Cardiac septum (tissue), 1 donor: ENCODE measurements around the gene MTSS2. TPM values are rescaled to one million over a fixed set of nuclear protein-coding genes. Genes with fewer than 3 reads are reported as not detected.
"Not testable (repeated sequence)": the region's sequence is repeated elsewhere in the genome, so short reads cannot be mapped to it uniquely, and the experiment has no call there.

Experiments used
- DNase-seq: peaks from one replicate; pipeline ENCODE4 v3.0.0-alpha.2; 2020; ENCODE audit warnings: low spot score
- intact Hi-C: fragments of 100-400 bp; cut with DNase I; formaldehyde crosslinking; loops from one replicate; pipeline ENCODE4 v1.14.0; 2022
- total RNA-seq: library from RNA; stranded (reverse); fragmentation: NEBNext Ultra II Directional; extraction: Animal tissue kit (Norgen Biotek cat#: 25700); gene quantifications from one replicate; pipeline ENCODE4 v1.2.1, GENCODE V29; 2021
- donor health status: DM: no; HTN: no; CAD: no.

Gene MTSS2
- total RNA-seq, 1 donor from 2014 or later: 63.4 TPM

DNA sequence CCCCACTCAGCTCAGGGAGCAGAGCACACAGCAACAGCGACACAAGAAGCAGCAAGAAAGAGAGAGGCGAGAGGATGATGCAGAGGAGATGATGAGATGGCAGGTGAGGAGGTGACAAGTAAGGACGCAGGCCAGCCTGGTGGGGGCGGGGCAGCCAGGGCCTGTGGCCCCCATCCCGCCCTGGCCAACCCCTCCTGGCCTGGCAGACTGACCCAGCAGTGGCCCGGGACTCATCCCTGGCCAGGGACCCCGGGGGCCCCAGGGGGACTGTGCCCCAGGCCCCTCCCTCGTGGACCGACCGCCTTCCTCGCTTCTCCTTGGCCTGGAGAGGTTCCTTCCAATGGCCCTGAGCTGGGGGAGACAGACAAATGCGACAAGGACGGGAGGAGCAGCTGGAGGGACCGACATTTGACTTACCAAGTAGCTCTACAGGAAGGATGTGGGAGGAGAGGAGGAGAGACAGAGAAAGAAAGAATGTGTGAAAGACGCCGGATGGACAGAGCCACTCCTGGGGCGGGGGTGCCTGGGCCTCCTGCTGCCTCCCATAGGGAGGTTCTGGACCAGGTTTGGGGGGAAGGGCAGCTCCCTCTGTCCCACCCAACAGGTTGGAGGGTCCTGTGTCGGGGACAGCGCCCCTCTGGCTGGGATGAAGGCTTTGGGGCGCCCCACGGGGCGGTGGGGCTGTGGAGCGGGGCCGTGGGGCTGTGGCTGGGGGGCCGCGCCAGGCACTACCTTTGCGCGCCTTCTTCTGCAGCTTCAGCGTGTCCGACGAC, 6.8 kb downstream of the MTSS2 start:
- intact Hi-C loops: no loop called here
- no peak for DNase-seq

GRCh38 chr16:70678121-70678897, 7.5 kb downstream of the MTSS2 start:
- DNase-seq: no peak
- intact Hi-C loops: no loop called here

DNA sequence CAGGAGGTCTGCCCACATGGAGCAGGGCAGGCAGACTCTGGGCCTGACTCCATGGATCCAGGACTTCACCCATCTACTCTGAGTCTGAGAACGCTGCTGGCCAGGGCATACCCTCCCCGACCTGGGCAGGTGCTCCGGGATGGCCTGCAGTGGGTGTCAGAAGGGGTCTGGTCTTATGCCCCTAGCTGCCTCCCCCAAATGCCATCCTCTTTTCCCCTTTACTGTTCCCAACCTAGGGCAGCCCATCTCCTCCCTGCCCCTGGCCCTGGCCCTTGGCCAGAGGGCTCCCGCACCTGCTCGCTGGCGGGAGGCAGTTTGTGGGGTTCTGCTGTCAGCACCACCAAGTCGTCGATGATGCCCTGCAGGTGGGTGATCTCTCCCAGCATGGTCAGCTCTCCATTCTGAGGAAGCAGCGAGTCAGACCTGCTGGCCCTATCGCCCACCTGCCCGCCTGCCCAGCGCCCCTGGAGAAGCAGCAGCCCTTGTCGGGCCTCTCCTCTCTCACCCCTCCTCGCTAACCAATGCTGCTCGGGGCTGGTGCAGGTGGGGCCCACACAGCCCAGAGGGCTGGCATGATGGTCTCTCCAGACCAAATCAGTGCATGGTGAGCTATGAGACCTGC, 8.2 kb downstream of the MTSS2 start:
- no peak for DNase-seq
- intact Hi-C loops: no loop called here

DNA sequence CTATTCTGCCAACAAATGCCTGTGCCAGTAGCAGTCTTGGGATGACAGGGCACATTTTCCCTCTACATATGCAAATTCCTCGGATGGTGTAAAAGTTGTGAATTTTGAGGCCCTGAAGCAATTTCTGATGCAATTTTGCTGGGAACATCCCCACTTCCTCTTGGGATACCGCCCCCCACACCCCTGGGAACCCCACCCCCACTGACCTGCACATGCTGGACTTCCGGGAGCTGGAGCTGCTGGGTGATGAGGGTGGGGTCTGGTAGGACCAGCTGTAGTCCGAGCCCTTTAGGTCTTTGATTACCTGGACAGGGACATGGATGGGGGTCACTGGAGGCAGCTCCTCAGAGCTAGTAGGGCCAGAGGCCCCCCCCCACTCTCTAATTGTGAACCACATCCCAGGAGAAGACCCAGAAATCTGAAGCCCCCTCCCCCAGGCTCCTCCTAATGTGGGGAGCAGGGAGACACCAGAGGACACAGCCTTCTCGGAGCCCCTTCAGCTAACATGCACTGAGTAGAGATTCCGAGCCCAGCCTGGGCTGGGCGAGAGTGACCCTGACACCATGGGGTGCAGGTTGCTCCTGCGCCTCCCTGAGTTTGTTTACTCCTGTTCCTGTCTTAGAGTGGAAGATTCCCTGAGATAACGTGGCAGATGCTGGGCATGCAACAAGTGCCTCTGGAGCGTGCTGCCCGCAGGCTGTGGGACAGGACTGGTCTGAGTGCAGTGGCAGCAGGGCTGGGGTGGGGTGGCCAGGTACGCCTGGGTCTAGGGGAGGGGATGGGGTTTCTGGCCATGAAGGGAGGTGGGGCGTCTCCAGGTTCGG, 9.0 kb downstream of the MTSS2 start:
- DNase-seq: no peak
- intact Hi-C loops: no loop called here

DNA sequence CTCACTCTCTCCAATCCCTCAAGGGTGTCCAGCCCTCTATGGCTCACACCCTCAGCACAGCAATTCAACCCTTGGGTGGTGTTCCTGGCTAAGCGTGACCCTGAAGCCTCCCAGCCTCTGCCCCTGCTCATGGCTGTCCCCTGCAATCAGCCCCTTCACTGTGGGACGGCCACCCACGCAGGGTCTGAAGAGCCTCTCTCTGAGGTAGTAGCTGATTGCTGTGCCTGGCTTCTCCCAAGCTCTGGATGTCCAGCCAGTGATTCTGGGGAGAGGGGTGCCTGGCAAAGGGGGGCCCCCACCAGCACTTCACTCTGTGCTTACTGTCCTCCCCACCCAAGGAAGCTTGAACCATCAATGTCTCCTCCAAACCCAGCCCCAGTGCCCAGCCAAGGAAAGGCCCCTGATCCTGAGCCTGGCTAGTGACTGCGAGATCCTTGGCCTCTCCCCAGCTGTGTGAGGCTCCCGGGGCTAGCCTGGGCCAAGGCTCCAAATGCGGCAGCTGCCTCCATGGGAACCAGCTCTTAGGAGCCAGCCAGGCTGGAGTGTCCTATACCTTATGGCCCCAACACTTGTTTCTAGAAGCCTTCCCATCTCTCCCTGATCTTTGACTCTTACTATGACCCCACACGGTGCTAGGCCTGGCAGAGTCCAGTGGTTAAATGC, 9.9 kb downstream of the MTSS2 start:
- intact Hi-C loops: no loop called here
- no peak for DNase-seq

DNA sequence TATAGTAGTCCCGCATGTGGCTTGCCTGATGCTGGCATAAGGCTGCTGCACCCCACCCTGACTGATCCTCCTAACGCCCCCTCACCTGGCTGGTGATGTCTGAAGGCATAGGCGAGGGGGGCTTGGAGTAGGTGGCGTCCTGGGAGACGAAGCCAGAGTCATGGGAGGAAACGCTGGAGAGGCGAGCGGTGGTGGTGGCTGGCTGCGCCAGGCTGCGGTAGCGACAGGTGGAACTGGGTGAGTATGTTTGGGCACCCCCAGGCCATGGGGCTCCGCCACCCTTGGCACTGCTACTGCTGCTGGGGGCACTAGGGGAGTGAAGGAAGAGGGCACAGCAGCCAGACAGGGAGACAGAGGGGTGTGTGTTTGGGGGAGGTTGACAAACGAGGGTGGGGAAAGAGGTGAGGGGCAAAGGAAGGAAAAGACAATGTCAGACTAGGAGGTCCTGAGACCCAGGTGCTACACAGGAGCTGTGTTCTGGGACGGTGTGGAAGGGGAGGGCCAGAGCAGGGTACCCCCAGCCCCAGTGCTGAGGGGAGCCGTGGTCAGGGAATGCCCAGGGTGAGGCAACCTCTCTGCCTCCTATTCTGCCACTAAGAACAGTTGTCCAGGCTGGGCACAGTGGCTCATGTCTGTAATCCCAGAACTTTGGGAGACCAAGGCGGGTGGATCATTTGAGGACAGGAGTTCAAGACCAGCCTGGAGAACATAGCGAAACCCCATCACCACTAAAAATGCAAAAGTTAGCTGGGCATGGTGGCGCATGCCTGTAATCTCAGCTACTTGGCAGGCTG, 11.4 kb downstream of the MTSS2 start:
- no peak for DNase-seq
- intact Hi-C loops: no loop called here

GRCh38 chr16:70670938-70671337, 14.9 kb downstream of the MTSS2 start:
- DNase-seq: not testable (repeated sequence)

GRCh38 chr16:70670175-70670574, 15.7 kb downstream of the MTSS2 start:
- intact Hi-C loops: no loop called here
- no peak for DNase-seq

More at GRCh38 chr16:70670938-70671337, 14.9 kb downstream of the MTSS2 start:
- intact Hi-C loops: not testable (repeated sequence)

DNA sequence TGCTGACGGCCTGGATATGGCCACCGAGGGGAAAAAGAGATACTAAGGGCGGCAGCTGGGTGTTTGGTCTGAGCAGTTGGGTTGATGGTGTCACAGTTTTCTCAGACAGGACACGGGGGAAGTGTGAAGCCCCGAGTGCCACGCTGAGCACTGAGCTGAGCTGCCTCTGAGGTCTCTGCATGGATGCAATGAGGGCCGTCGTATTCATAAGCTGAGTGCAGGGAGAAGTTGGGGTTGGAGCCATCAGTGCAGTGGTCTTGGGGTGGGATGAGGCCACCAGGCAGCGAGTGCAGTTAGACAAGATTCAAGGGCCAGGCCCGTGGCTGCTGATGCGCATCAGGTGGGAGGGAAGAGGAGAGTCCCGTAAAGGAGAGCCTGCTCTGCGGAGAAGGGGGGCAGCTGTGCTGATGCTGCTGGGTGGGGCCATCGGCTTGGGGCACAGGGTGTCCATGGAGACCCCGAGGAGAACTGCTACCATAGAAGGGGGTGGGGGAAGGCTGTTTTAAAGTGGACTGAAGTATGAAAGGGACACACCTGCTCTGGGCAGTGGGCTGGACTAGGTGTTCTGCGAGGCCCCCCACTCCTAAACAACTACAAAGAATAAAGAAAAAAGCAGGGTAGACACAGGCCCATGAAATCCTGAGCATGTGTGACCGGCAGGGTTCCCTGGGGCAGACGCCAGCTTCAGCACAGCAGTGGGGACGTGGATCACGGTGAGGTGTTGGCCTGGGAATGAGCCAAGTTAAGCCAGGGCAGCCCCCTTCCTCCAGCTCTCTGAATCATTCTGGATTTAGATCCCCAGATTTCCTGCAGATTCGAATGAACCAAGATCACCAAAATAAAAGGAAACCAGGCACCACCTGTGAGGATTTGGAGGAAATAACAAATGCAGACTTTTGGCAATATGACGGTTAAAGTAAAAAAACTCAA, 19.8 kb downstream of the MTSS2 start:
- no peak for DNase-seq
- intact Hi-C loops: no loop called here

GRCh38 chr16:70665113-70665694, 20.6 kb downstream of the MTSS2 start:
- intact Hi-C loops: no loop called here
- DNase-seq: no peak

GRCh38 chr16:70664325-70665112, 21.3 kb downstream of the MTSS2 start:
- intact Hi-C loops: no loop called here

GRCh38 chr16:70663524-70664324, 22.1 kb downstream of the MTSS2 start:
- no peak for DNase-seq
- intact Hi-C loops: no loop called here

More at GRCh38 chr16:70664325-70665112, 21.3 kb downstream of the MTSS2 start:
- no peak for DNase-seq

DNA sequence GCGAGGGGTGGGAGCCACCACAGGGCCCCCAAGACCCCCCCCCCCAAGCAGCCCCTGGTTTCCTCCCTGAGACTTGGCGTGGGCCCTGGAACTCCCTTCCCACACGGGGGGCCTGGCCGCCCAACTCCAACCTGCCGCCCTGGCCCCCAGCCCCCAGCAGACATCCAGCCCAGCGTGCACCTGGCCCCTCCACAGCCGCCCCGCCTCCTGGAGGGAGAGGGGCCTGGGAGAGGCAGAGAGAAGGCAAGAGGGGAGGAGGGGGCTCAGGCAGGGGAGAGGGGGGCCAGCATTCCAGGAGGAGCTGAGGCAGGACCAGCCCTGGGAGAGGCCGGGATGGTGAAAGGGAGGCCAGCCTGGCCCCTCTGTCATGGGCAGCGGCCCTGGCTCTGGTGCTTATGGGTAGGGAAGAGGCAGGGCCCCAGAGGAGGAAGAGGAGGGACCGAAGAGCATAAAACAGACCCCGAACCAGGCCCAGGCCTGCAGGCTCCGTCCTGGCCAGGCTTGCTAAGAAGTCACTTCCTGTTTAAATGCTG, 22.8 kb downstream of the MTSS2 start:
- intact Hi-C loops: no loop called here
- DNase-seq: no peak

GRCh38 chr16:70661918-70662641, 23.8 kb downstream of the MTSS2 start:
- no peak for DNase-seq
- intact Hi-C loops: no loop called here

DNA sequence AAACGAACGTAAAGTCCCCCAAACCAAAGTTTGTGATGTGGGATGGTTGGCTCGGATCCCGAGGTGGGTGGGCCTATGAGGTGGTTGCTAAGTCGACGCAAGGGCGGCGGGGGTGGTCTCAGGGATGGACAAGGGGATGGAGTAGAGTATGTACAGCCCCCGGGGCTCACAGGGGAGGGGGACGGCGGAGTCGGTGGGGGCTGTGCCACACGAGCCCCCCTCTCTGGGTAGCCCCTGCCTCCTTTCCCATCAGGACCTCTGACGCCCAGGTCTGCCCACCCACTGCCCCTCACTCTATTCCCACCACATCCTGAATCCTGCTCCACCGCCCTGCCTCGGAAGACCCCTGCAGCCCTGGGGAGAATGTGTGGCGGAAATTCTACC, 24.3 kb downstream of the MTSS2 start:
- intact Hi-C loops: no loop called here
- no peak for DNase-seq
